Activated T-cell treated with anti-CD3 and anti-CD28 coated beads, Interleukin-2, amount 50 U/mL, for 24 hours (primary cell): ENCODE data around the gene RNF181.
"Not testable (repeated sequence)": the region's sequence is repeated elsewhere in the genome, so short reads cannot be mapped to it uniquely, and the experiment has no call there.

Experiments
- DNase-seq: peaks from one replicate; pipeline ENCODE4 v3.0.0-alpha.2; 2020
- H3K27ac Mint-ChIP-seq: 2 replicates; pipeline ENCODE4 v1.8.0; 2020; ENCODE audit warnings: mild to moderate bottlenecking, mixed read lengths
- H3K27me3 Mint-ChIP-seq: 2 replicates; pipeline ENCODE4 v1.8.0; 2020; ENCODE audit warnings: mixed read lengths
- H3K36me3 Mint-ChIP-seq: 2 replicates; pipeline ENCODE4 v1.8.0; 2020; ENCODE audit warnings: low read depth, mixed read lengths
- H3K4me1 Mint-ChIP-seq: 2 replicates; pipeline ENCODE4 v1.8.0; 2020; ENCODE audit warnings: low read depth, mixed read lengths
- H3K4me3 Mint-ChIP-seq: 2 replicates; pipeline ENCODE4 v1.8.0; 2020; ENCODE audit warnings: mild to moderate bottlenecking, moderate library complexity, mixed read lengths
- H3K9me3 Mint-ChIP-seq: 2 replicates; pipeline ENCODE4 v1.8.0; 2020; ENCODE audit warnings: mixed read lengths

The RNF181 gene

GRCh38 chr2:85611217-85611704 is 15.7 kb downstream of the RNF181 start:
- H3K4me3 Mint-ChIP-seq, result peak overlapping the region; percentile 94
- peaks cover 49% of the 10 kb centered on the region for H3K36me3 Mint-ChIP-seq
- peaks cover 38% of the 10 kb centered on the region for H3K4me1 Mint-ChIP-seq
- no peaks in the 10 kb centered on the region for H3K9me3 Mint-ChIP-seq
- H3K27me3 Mint-ChIP-seq, result no peaks in the 10 kb centered on the region
- DNase-seq, result no peak
- peak overlapping the region; percentile 94 for H3K27ac Mint-ChIP-seq

GRCh38 chr2:85611705-85612587 is 16.4 kb downstream of the RNF181 start, which contains the start of gene C2orf68:
C2orf68 (minus strand) TSS chr2:85612066; CDS start chr2:85611984, 82 bp downstream.
- Mint-ChIP-seq H3K27ac (peak within 1 kb of the TSS; percentile 94), H3K4me3 (peak within 1 kb of the TSS; percentile 94), H3K36me3 (peaks cover 48% of the 10 kb centered on the region), H3K4me1 (peaks cover 38% of the 10 kb centered on the region), H3K9me3 (no peaks in the 10 kb centered on the region), H3K27me3 (no peaks in the 10 kb centered on the region)
- peak; percentile 91 for DNase-seq

GRCh38 chr2:85613717-85614515 is 18.4 kb downstream of the RNF181 start:
- no peak for DNase-seq
- H3K27me3 Mint-ChIP-seq, result no peaks in the 10 kb centered on the region
- H3K4me3 Mint-ChIP-seq, result peak overlapping the region; percentile 37
- H3K36me3 Mint-ChIP-seq, result peaks cover 45% of the 10 kb centered on the region
- no peaks in the 10 kb centered on the region for H3K9me3 Mint-ChIP-seq
- H3K4me1 Mint-ChIP-seq, result peaks cover 43% of the 10 kb centered on the region
- no peak overlapping the region for H3K27ac Mint-ChIP-seq

GRCh38 chr2:85614757-85615156 is 19.2 kb downstream of the RNF181 start:
- H3K9me3 Mint-ChIP-seq, H3K27me3 Mint-ChIP-seq, H3K27ac Mint-ChIP-seq, DNase-seq, H3K4me3 Mint-ChIP-seq: not testable (repeated sequence)
- Mint-ChIP-seq H3K36me3 (peaks cover 47% of the 10 kb centered on the region), H3K4me1 (peaks cover 43% of the 10 kb centered on the region)

GRCh38 chr2:85615413-85615728 is 19.8 kb downstream of the RNF181 start:
- Mint-ChIP-seq H3K4me3 (peak overlapping the region; percentile 98), H3K27me3 (no peaks in the 10 kb centered on the region), H3K9me3 (no peaks in the 10 kb centered on the region), H3K4me1 (peaks cover 39% of the 10 kb centered on the region), H3K36me3 (peaks cover 48% of the 10 kb centered on the region), H3K27ac (peak overlapping the region; percentile 99)
- no peak for DNase-seq

- Mint-ChIP-seq H3K4me1 (peaks cover 36% of the 10 kb centered on the region), H3K4me3 (peak overlapping the region; percentile 98), H3K27ac (peak overlapping the region; percentile 99), H3K36me3 (peaks cover 57% of the 10 kb centered on the region)
- not testable (repeated sequence) for H3K9me3 Mint-ChIP-seq, DNase-seq, H3K27me3 Mint-ChIP-seq
Measured at GRCh38 chr2:85617723-85618122, 22.2 kb downstream of the RNF181 start.

GRCh38 chr2:85619617-85620016 is 24.1 kb downstream of the RNF181 start:
- Mint-ChIP-seq H3K27me3 (no peaks in the 10 kb centered on the region), H3K4me1 (peaks cover 33% of the 10 kb centered on the region), H3K4me3 (no peak overlapping the region), H3K27ac (peak overlapping the region; percentile 11), H3K9me3 (no peaks in the 10 kb centered on the region), H3K36me3 (peaks cover 74% of the 10 kb centered on the region)
- DNase-seq, result no peak

- DNase-seq, result no peak
- peaks cover 27% of the 10 kb centered on the region for H3K4me1 Mint-ChIP-seq
- H3K9me3 Mint-ChIP-seq, result no peaks in the 10 kb centered on the region
- H3K4me3 Mint-ChIP-seq, result no peak overlapping the region
- H3K36me3 Mint-ChIP-seq, result peaks cover 88% of the 10 kb centered on the region
- H3K27me3 Mint-ChIP-seq, result no peaks in the 10 kb centered on the region
- H3K27ac Mint-ChIP-seq, result peak overlapping the region; percentile 40
Measured at GRCh38 chr2:85621338-85621737, 25.8 kb downstream of the RNF181 start.

- Mint-ChIP-seq H3K27me3 (no peaks in the 10 kb centered on the region), H3K4me3 (no peak overlapping the region), H3K9me3 (no peaks in the 10 kb centered on the region), H3K27ac (peak overlapping the region; percentile 13), H3K36me3 (peaks cover 94% of the 10 kb centered on the region), H3K4me1 (peaks cover 25% of the 10 kb centered on the region)
- no peak for DNase-seq
Measured at GRCh38 chr2:85623991-85624390, 28.4 kb downstream of the RNF181 start.

GRCh38 chr2:85628658-85629057 is 33.1 kb downstream of the RNF181 start:
- peak overlapping the region; percentile 77 for H3K27ac Mint-ChIP-seq
- H3K27me3 Mint-ChIP-seq, result no peaks in the 10 kb centered on the region
- no peak for DNase-seq
- no peaks in the 10 kb centered on the region for H3K9me3 Mint-ChIP-seq
- peaks cover 16% of the 10 kb centered on the region for H3K4me1 Mint-ChIP-seq
- H3K4me3 Mint-ChIP-seq, result no peak overlapping the region
- H3K36me3 Mint-ChIP-seq, result peaks cover 98% of the 10 kb centered on the region

GRCh38 chr2:85631316-85631715 is 35.8 kb downstream of the RNF181 start:
- DNase-seq, result no peak
- Mint-ChIP-seq H3K4me3 (no peak overlapping the region), H3K36me3 (peaks cover 96% of the 10 kb centered on the region), H3K4me1 (peaks cover 21% of the 10 kb centered on the region), H3K9me3 (no peaks in the 10 kb centered on the region), H3K27ac (peak overlapping the region; percentile 15), H3K27me3 (no peaks in the 10 kb centered on the region)

- no peak for DNase-seq
- peak overlapping the region; percentile 48 for H3K27ac Mint-ChIP-seq
- no peaks in the 10 kb centered on the region for H3K9me3 Mint-ChIP-seq
- H3K27me3 Mint-ChIP-seq, result no peaks in the 10 kb centered on the region
- no peak overlapping the region for H3K4me3 Mint-ChIP-seq
- H3K4me1 Mint-ChIP-seq, result peaks cover 9% of the 10 kb centered on the region
- peaks cover 95% of the 10 kb centered on the region for H3K36me3 Mint-ChIP-seq
Measured at GRCh38 chr2:85635011-85635410, 39.5 kb downstream of the RNF181 start.

- Mint-ChIP-seq H3K36me3 (peaks cover 95% of the 10 kb centered on the region), H3K27me3 (no peaks in the 10 kb centered on the region), H3K27ac (peak overlapping the region; percentile 5), H3K4me3 (no peak overlapping the region), H3K4me1 (peaks cover 9% of the 10 kb centered on the region), H3K9me3 (no peaks in the 10 kb centered on the region)
- no peak for DNase-seq
Measured at GRCh38 chr2:85635636-85636035, 40.1 kb downstream of the RNF181 start.

GRCh38 chr2:85642725-85643124 is 47.2 kb downstream of the RNF181 start:
- Mint-ChIP-seq H3K4me1 (peaks cover 15% of the 10 kb centered on the region), H3K9me3 (no peaks in the 10 kb centered on the region), H3K36me3 (peaks cover 98% of the 10 kb centered on the region), H3K4me3 (no peak overlapping the region), H3K27me3 (no peaks in the 10 kb centered on the region), H3K27ac (peak overlapping the region; percentile 84)
- DNase-seq, result no peak

- Mint-ChIP-seq H3K9me3 (no peaks in the 10 kb centered on the region), H3K4me3 (no peak overlapping the region), H3K27me3 (no peaks in the 10 kb centered on the region), H3K36me3 (peaks cover 99% of the 10 kb centered on the region), H3K27ac (no peak overlapping the region), H3K4me1 (peaks cover 15% of the 10 kb centered on the region)
- DNase-seq, result no peak
Measured at GRCh38 chr2:85644909-85645308, 49.4 kb downstream of the RNF181 start.
